IPS-20b (cell line): ENCODE measurements around the gene KANK4.
"Not testable (repeated sequence)": the region's sequence is repeated elsewhere in the genome, so short reads cannot be mapped to it uniquely, and the experiment has no call there.

ENCODE experiments used
- H3K27ac ChIP-seq: one replicate; pipeline ENCODE4 v1.5.1; 2013; ENCODE audit warnings: low read length
- H3K27me3 ChIP-seq: 2 replicates; pipeline ENCODE4 v1.6.1; 2013; ENCODE audit warnings: mild to moderate bottlenecking, low read length, inconsistent platforms; ENCODE audit not compliant: insufficient read depth
- H3K36me3 ChIP-seq: 2 replicates; pipeline ENCODE4 v1.6.1; 2013; ENCODE audit warnings: low read depth, mild to moderate bottlenecking, inconsistent platforms, low read length, moderate library complexity; ENCODE audit not compliant: insufficient read depth
- H3K4me1 ChIP-seq: 2 replicates; pipeline ENCODE4 v1.6.1; 2013; ENCODE audit warnings: mild to moderate bottlenecking, control low read depth, inconsistent platforms, low read length, moderate library complexity; ENCODE audit not compliant: insufficient read depth
- H3K4me3 ChIP-seq: 2 replicates; pipeline ENCODE4 v1.5.1; 2013; ENCODE audit warnings: mild to moderate bottlenecking, low read length, inconsistent platforms
- H3K9ac ChIP-seq: 2 replicates; pipeline ENCODE4 v1.6.1; 2013; ENCODE audit warnings: low read depth, mild to moderate bottlenecking, inconsistent platforms, low read length, moderate library complexity
- H3K9me3 ChIP-seq: 2 replicates; pipeline ENCODE4 v1.6.1; 2013; ENCODE audit warnings: mild to moderate bottlenecking, low read depth, low read length, inconsistent platforms; ENCODE audit not compliant: insufficient read depth

Gene KANK4

DNA sequence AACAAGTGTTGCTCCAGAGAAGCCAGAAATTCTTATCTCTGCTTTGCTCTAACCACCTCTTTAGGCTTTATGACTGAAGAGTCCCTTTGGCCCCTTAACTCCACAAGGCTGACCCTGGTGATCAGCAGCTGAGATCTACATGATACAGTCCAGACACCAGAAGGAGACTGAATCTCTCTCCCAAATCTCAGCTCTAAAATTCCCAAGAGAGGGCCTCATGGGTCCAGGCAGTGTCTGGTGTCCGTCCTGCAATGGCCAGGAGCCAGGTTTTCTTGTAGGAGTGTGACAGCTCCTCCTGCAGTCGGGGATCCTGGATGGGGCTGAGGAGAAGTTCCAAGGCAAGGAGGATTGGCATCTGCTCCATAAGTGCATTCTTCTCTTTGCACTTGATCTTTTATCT, 89.3 kb downstream of the KANK4 start:
- no peaks in the 10 kb centered on the region for H3K9me3 ChIP-seq

DNA sequence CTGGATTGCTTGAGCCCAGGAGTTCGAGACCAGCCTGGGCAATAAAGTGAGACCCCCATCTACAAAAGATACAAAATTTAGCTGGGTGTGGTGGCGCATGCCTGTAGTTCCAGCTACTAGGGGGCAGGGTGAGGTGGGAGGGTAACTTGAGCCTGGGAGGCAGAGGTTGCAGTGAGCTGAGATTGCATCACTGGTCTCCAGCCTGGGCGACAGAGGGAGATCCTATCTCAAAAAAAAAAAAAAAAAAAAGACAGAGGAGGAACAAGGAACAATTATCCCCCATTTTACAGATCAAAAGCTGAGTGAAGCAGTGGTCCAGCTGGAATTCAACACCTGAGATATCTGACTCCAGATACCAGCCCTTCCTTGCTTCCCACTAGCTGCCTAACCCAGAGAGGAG, 89.8 kb downstream of the KANK4 start:
- Histone ChIP-seq H3K9ac (peak overlapping the region; percentile 15; the same call in 1 of the 2 replicates), H3K27ac (no peak overlapping the region), H3K4me1 (peaks cover 16% of the 10 kb centered on the region), H3K27me3 (no peaks in the 10 kb centered on the region), H3K9me3 (no peaks in the 10 kb centered on the region), H3K36me3 (peaks cover 42% of the 10 kb centered on the region), H3K4me3 (no peak overlapping the region)

More for the DNA sequence above, 89.3 kb downstream of the KANK4 start:
- Histone ChIP-seq H3K4me3 (no peak overlapping the region), H3K27me3 (no peaks in the 10 kb centered on the region), H3K9ac (no peak overlapping the region), H3K36me3 (peaks cover 41% of the 10 kb centered on the region), H3K4me1 (peaks cover 20% of the 10 kb centered on the region), H3K27ac (no peak overlapping the region)

DNA sequence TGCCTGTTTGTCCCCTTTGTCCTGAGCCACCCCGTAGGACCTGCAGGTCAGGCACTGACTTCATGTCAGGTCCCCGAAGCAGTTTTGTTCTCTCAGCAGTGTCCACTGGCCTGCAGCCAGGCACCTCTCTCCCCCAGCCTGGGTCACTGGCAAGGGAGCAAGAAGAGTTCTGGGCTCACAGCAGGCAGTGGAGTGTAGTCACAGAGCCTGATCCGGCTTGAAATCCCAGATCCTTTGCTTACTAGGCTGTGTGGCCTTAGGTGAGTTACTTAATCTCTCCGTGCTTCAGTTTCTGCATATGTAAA, 90.4 kb downstream of the KANK4 start:
- Histone ChIP-seq H3K9me3 (no peaks in the 10 kb centered on the region), H3K27ac (no peak overlapping the region), H3K27me3 (no peaks in the 10 kb centered on the region), H3K9ac (peak overlapping the region; percentile 15; the same call in 1 of the 2 replicates), H3K36me3 (peaks cover 46% of the 10 kb centered on the region), H3K4me3 (no peak overlapping the region), H3K4me1 (peaks cover 14% of the 10 kb centered on the region)

- H3K36me3 ChIP-seq: peaks cover 50% of the 10 kb centered on the region
- 0 out of 2 replicates have a peak overlapping the region, but pooled peaks have one; percentile 15 for H3K9ac ChIP-seq
- H3K4me3 ChIP-seq: no peak overlapping the region
- H3K27me3 ChIP-seq: no peaks in the 10 kb centered on the region
- no peak overlapping the region for H3K27ac ChIP-seq
- peaks cover 14% of the 10 kb centered on the region for H3K4me1 ChIP-seq
- H3K9me3 ChIP-seq: no peaks in the 10 kb centered on the region
Measured at GRCh38 chr1:62228136-62228882, 90.9 kb downstream of the KANK4 start.

GRCh38 chr1:62227496-62227895, 91.7 kb downstream of the KANK4 start:
- Histone ChIP-seq H3K4me1 (peaks cover 14% of the 10 kb centered on the region), H3K27ac (no peak overlapping the region), H3K9ac (no peak overlapping the region), H3K36me3 (peaks cover 50% of the 10 kb centered on the region), H3K27me3 (no peaks in the 10 kb centered on the region), H3K9me3 (no peaks in the 10 kb centered on the region), H3K4me3 (no peak overlapping the region)

GRCh38 chr1:62224182-62224581, 95.1 kb downstream of the KANK4 start:
- Histone ChIP-seq H3K9me3 (no peaks in the 10 kb centered on the region), H3K36me3 (peaks cover 47% of the 10 kb centered on the region), H3K27me3 (no peaks in the 10 kb centered on the region), H3K9ac (no peak overlapping the region), H3K4me1 (peaks cover 7% of the 10 kb centered on the region), H3K27ac (no peak overlapping the region), H3K4me3 (no peak overlapping the region)

DNA sequence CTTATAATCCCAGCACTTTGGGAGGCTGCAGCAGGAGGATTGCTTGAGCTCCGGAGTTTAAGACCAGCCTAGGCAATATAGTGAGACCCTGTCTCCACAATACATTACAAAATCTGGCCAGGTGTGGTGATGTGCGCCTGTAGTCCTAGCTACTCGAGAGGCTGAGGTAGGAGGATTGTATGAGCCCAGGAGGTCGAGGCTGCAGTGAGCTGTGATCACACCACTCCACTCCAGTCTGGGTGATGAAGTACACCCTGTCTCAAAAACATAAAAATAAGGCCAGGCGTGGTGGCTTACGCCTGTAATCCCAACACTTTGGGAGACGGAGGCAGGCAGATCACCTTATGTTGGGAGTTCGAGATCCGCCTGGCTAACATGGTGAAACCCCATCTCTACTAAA, 96.9 kb downstream of the KANK4 start:
- Histone ChIP-seq H3K9ac (no peak overlapping the region), H3K4me1 (no peaks in the 10 kb centered on the region), H3K36me3 (peaks cover 42% of the 10 kb centered on the region), H3K27ac (no peak overlapping the region), H3K4me3 (no peak overlapping the region), H3K27me3 (no peaks in the 10 kb centered on the region), H3K9me3 (no peaks in the 10 kb centered on the region)

DNA sequence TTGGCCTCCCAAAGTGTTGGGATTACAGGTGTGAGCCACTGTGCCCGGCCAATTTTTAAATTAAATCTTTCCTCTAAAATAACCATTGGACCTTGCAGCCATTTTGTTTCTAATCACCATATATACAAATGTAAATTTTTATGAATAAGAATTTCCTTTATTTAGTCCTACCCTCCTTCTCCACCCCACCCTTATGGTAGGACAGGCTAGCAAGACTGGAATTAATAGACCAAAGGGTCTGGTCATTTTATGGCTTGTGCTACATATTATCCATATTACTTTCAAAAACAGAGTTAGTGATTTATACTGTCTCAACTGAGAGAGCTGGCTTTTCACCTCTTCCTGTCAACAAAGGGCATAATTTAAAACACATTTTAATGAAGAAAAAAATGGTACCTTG, 98.1 kb downstream of the KANK4 start:
- H3K4me1 ChIP-seq: no peaks in the 10 kb centered on the region
- H3K4me3 ChIP-seq: no peak overlapping the region
- H3K27ac ChIP-seq: no peak overlapping the region
- no peaks in the 10 kb centered on the region for H3K9me3 ChIP-seq
- peaks cover 32% of the 10 kb centered on the region for H3K36me3 ChIP-seq
- no peaks in the 10 kb centered on the region for H3K27me3 ChIP-seq
- no peak overlapping the region for H3K9ac ChIP-seq

- H3K9me3 ChIP-seq, H3K27ac ChIP-seq, H3K9ac ChIP-seq, H3K4me1 ChIP-seq, H3K4me3 ChIP-seq, H3K27me3 ChIP-seq: not testable (repeated sequence)
- H3K36me3 ChIP-seq: peaks cover 28% of the 10 kb centered on the region
Measured at GRCh38 chr1:62220456-62220855, 98.8 kb downstream of the KANK4 start.

DNA sequence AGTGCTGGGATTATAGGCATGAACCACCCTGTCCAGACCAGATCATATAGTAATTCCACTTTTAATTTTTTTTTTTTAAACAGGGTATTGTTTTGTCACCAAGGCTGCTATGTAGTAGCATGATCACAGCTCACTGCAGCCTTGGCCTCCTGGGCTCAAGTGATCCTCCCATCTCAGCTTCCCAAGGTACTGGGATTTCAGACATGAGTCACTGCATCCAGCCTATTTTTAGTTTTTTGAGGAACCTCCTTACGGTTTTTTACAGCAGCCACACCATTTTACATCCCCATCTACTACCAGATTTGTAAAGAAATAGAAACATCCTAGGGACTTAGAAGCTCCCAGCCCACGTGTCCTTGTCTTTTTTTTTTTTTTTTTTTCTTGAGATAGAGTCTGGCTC, 100.6 kb downstream of the KANK4 start:
- peaks cover 16% of the 10 kb centered on the region for H3K36me3 ChIP-seq
- H3K9ac ChIP-seq: no peak overlapping the region
- no peak overlapping the region for H3K4me3 ChIP-seq
- no peaks in the 10 kb centered on the region for H3K4me1 ChIP-seq
- no peaks in the 10 kb centered on the region for H3K27me3 ChIP-seq
- no peaks in the 10 kb centered on the region for H3K9me3 ChIP-seq
- no peak overlapping the region for H3K27ac ChIP-seq

DNA sequence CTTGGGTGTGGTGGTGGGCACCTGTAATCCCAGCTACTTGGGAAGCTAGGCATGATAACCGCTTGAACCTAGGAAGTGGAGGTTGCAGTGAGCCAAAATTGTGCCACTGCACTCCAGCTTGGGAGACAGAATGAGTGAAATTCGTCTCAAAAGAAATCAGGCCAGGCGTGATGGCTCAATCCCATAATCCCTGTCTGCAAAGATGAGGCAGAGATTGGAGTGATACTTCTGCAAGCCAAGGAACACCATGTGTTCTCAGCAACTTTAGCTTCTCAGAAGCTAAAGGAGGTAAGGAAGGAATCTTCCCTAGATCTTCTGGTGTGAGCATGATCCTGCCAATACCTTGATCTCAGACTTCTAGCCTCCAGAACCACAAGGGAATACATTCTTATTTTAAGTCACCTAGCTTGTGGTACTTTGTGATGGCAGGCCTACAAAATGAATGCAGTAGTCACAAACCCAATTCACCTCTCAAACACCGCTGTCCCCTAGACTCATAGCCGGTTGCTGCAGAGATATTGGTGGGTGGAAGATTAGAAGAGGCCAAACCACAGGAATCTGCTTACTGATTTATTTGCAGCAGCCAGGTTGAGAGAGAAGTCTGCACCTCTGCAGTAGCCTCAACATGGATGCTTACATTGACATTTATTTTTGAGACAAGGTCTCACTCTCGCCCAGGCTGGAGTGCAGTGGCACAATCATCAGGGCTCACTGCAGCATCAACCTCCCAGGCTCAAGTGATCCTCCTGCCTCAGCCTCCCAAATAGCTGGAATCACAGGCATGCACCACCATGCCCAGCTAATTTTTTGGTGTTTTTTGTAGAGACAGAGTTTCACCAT, 105.9 kb downstream of the KANK4 start:
- Histone ChIP-seq H3K9me3 (peaks cover 10% of the 10 kb centered on the region; the same call in 1 of the 2 replicates), H3K27me3 (no peaks in the 10 kb centered on the region), H3K4me3 (no peak overlapping the region), H3K36me3 (peaks cover 44% of the 10 kb centered on the region), H3K9ac (no peak overlapping the region), H3K27ac (no peak overlapping the region), H3K4me1 (no peaks in the 10 kb centered on the region)

DNA sequence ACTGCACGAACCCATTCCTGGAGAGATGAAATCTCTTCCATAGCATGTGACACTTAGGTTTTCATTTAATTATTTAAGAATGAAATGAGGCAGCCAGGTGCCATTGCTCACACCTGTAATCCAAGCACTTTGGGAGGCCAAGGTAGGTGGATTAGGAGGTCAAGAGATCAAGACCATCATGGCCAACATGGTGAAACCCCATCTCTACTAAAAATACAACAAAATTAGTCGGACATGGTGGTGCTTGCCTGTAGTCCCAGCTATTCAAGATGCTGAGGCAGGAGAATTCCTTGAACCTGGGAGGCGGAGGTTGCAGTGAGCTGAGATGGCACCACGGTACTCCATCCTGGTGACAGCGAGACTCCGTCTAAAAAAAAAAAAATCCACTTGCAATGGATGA, 106.8 kb downstream of the KANK4 start:
- Histone ChIP-seq H3K4me3 (no peak overlapping the region), H3K27ac (no peak overlapping the region), H3K9ac (no peak overlapping the region), H3K27me3 (no peaks in the 10 kb centered on the region), H3K4me1 (no peaks in the 10 kb centered on the region), H3K9me3 (peaks cover 10% of the 10 kb centered on the region; the same call in 1 of the 2 replicates), H3K36me3 (peaks cover 48% of the 10 kb centered on the region)
